WTC11 (cell line): ENCODE measurements around the gene RAD9B. TPM values are rescaled to one million over a fixed set of nuclear protein-coding genes. Genes with fewer than 3 reads are reported as not detected.

Experiments
- ARID4B ChIP-seq: sonication (generic); formaldehyde crosslinking; IDR thresholded peaks from 2 replicates; pipeline ENCODE4 v1.8.0; 2023; ENCODE audit warnings: missing genetic modification reagents, mild to moderate bottlenecking, borderline replicate concordance
- ATF2 ChIP-seq: sonication (generic); formaldehyde crosslinking; IDR thresholded peaks from 2 replicates; pipeline ENCODE4 v1.8.1; 2022; ENCODE audit warnings: low read depth, missing genetic modification reagents, borderline replicate concordance
- ATF3 ChIP-seq: sonication (generic); formaldehyde crosslinking; conservative IDR thresholded peaks from 2 replicates; pipeline ENCODE4 v1.8.1; 2022; ENCODE audit warnings: mild to moderate bottlenecking, missing genetic modification reagents
- CDX4 ChIP-seq: fragments of 250-450 bp; sonication (Bioruptor Pico); IDR thresholded peaks from 2 replicates; pipeline ENCODE4 v1.9.0; 2021; ENCODE audit warnings: moderate library complexity, mild to moderate bottlenecking, inconsistent platforms, borderline replicate concordance
- CREB1 ChIP-seq: sonication (generic); formaldehyde crosslinking; IDR thresholded peaks from 2 replicates; pipeline ENCODE4 v1.8.0; 2023; ENCODE audit warnings: mild to moderate bottlenecking, missing genetic modification reagents
- FOXJ3 ChIP-seq: sonication (generic); formaldehyde crosslinking; IDR thresholded peaks from 2 replicates; pipeline ENCODE4 v1.9.0; 2021; ENCODE audit warnings: missing genetic modification reagents, mild to moderate bottlenecking, borderline replicate concordance
- FOXK1 ChIP-seq: sonication (generic); formaldehyde crosslinking; IDR thresholded peaks from 2 replicates; pipeline ENCODE4 v1.8.0; 2022; ENCODE audit warnings: mild to moderate bottlenecking, moderate library complexity, missing genetic modification reagents
- GABPB1 ChIP-seq: sonication (generic); formaldehyde crosslinking; IDR thresholded peaks from 2 replicates; pipeline ENCODE4 v1.8.1; 2023; ENCODE audit warnings: mild to moderate bottlenecking, missing genetic modification reagents
- GTF2I ChIP-seq: fragments of 250-450 bp; sonication (Bioruptor Pico); conservative IDR thresholded peaks from 2 replicates; pipeline ENCODE4 v1.4.0; 2021; ENCODE audit warnings: mild to moderate bottlenecking
- IRF1 ChIP-seq: sonication (generic); formaldehyde crosslinking; IDR thresholded peaks from 2 replicates; pipeline ENCODE4 v1.8.0; 2023; ENCODE audit warnings: missing genetic modification reagents
- MYBL2 ChIP-seq: sonication (generic); formaldehyde crosslinking; IDR thresholded peaks from 2 replicates; pipeline ENCODE4 v1.8.1; 2023; ENCODE audit warnings: mild to moderate bottlenecking, moderate library complexity, missing genetic modification reagents
- NR1H2 ChIP-seq: sonication (generic); formaldehyde crosslinking; IDR thresholded peaks from 2 replicates; pipeline ENCODE4 v1.9.0; 2021; ENCODE audit warnings: mild to moderate bottlenecking, moderate library complexity, missing genetic modification reagents
- OVOL2 ChIP-seq: fragments of 250-450 bp; sonication (Bioruptor Pico); IDR thresholded peaks from 2 replicates; pipeline ENCODE4 v1.9.0; 2021; ENCODE audit warnings: mild to moderate bottlenecking, borderline replicate concordance
- RELA ChIP-seq: sonication (generic); formaldehyde crosslinking; IDR thresholded peaks from 2 replicates; pipeline ENCODE4 v1.8.1; 2022; ENCODE audit warnings: missing genetic modification reagents, mild to moderate bottlenecking, borderline replicate concordance
- RORB ChIP-seq: fragments of 250-450 bp; sonication (Bioruptor Pico); IDR thresholded peaks from 2 replicates; pipeline ENCODE4 v1.9.0; 2021; ENCODE audit warnings: mild to moderate bottlenecking
- SMAD3 ChIP-seq: sonication (generic); formaldehyde crosslinking; IDR thresholded peaks from 2 replicates; pipeline ENCODE4 v1.8.0; 2022; ENCODE audit warnings: missing genetic modification reagents, mild to moderate bottlenecking, borderline replicate concordance
- SMAD4 ChIP-seq: sonication (generic); formaldehyde crosslinking; IDR thresholded peaks from 2 replicates; pipeline ENCODE4 v1.8.0; 2022; ENCODE audit warnings: mild to moderate bottlenecking, missing genetic modification reagents
- USF2 ChIP-seq: sonication (generic); formaldehyde crosslinking; IDR thresholded peaks from 2 replicates; pipeline ENCODE4 v1.8.1; 2023; ENCODE audit warnings: mild to moderate bottlenecking, missing genetic modification reagents, moderate library complexity
- total RNA-seq: library from RNA; stranded (reverse); gene quantifications from 3 replicates; pipeline ENCODE4 v1.2.3, GENCODE V29; 2021
- TF ChIP-seq, protein P1 (sequence below): sonication (generic); formaldehyde crosslinking; IDR thresholded peaks from 2 replicates; pipeline ENCODE4 v1.8.0; 2023; ENCODE audit warnings: mild to moderate bottlenecking, missing genetic modification reagents
- TF ChIP-seq, protein P2 (sequence below): sonication (generic); formaldehyde crosslinking; IDR thresholded peaks from 2 replicates; pipeline ENCODE4 v1.8.1; 2023; ENCODE audit warnings: mild to moderate bottlenecking, missing genetic modification reagents, borderline replicate concordance
- TF ChIP-seq, protein P3 (sequence below): sonication (generic); formaldehyde crosslinking; IDR thresholded peaks from 2 replicates; pipeline ENCODE4 v1.8.1; 2022; ENCODE audit warnings: mild to moderate bottlenecking, moderate library complexity, missing genetic modification reagents

The RAD9B gene
- total RNA-seq, 1 experiment from 2014 or later = 0.09 TPM

- TF ChIP-seq SMAD4 (CRISPR knock-in tag) (peak; percentile 96), OVOL2 (CRISPR knock-in tag) (no peak), CDX4 (no peak), USF2 (peak; percentile 41; the same call in 1 of the 2 replicates), ATF3 (CRISPR knock-in tag) (peak; percentile 95), NR1H2 (CRISPR knock-in tag) (peak; percentile 98), CREB1 (CRISPR knock-in tag) (peak; percentile 100), GTF2I (CRISPR knock-in tag) (no peak), FOXK1 (peak; percentile 99), MYBL2 (peak; percentile 99), SMAD3 (peak; percentile 99), RELA (peak; percentile 100), ATF2 (CRISPR knock-in tag) (peak; percentile 99), RORB (CRISPR knock-in tag) (no peak), IRF1 (peak; percentile 100), GABPB1 (CRISPR knock-in tag) (peak; percentile 92), ARID4B (CRISPR knock-in tag) (peak; percentile 100), FOXJ3 (CRISPR knock-in tag) (peak; percentile 98)
- TF ChIP-seq, protein P1, sequence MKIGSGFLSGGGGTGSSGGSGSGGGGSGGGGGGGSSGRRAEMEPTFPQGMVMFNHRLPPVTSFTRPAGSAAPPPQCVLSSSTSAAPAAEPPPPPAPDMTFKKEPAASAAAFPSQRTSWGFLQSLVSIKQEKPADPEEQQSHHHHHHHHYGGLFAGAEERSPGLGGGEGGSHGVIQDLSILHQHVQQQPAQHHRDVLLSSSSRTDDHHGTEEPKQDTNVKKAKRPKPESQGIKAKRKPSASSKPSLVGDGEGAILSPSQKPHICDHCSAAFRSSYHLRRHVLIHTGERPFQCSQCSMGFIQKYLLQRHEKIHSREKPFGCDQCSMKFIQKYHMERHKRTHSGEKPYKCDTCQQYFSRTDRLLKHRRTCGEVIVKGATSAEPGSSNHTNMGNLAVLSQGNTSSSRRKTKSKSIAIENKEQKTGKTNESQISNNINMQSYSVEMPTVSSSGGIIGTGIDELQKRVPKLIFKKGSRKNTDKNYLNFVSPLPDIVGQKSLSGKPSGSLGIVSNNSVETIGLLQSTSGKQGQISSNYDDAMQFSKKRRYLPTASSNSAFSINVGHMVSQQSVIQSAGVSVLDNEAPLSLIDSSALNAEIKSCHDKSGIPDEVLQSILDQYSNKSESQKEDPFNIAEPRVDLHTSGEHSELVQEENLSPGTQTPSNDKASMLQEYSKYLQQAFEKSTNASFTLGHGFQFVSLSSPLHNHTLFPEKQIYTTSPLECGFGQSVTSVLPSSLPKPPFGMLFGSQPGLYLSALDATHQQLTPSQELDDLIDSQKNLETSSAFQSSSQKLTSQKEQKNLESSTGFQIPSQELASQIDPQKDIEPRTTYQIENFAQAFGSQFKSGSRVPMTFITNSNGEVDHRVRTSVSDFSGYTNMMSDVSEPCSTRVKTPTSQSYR = peak; percentile 100
- TF ChIP-seq, protein P2, sequence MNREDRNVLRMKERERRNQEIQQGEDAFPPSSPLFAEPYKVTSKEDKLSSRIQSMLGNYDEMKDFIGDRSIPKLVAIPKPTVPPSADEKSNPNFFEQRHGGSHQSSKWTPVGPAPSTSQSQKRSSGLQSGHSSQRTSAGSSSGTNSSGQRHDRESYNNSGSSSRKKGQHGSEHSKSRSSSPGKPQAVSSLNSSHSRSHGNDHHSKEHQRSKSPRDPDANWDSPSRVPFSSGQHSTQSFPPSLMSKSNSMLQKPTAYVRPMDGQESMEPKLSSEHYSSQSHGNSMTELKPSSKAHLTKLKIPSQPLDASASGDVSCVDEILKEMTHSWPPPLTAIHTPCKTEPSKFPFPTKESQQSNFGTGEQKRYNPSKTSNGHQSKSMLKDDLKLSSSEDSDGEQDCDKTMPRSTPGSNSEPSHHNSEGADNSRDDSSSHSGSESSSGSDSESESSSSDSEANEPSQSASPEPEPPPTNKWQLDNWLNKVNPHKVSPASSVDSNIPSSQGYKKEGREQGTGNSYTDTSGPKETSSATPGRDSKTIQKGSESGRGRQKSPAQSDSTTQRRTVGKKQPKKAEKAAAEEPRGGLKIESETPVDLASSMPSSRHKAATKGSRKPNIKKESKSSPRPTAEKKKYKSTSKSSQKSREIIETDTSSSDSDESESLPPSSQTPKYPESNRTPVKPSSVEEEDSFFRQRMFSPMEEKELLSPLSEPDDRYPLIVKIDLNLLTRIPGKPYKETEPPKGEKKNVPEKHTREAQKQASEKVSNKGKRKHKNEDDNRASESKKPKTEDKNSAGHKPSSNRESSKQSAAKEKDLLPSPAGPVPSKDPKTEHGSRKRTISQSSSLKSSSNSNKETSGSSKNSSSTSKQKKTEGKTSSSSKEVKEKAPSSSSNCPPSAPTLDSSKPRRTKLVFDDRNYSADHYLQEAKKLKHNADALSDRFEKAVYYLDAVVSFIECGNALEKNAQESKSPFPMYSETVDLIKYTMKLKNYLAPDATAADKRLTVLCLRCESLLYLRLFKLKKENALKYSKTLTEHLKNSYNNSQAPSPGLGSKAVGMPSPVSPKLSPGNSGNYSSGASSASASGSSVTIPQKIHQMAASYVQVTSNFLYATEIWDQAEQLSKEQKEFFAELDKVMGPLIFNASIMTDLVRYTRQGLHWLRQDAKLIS (CRISPR knock-in tag) = peak; percentile 100
- TF ChIP-seq, protein P3, sequence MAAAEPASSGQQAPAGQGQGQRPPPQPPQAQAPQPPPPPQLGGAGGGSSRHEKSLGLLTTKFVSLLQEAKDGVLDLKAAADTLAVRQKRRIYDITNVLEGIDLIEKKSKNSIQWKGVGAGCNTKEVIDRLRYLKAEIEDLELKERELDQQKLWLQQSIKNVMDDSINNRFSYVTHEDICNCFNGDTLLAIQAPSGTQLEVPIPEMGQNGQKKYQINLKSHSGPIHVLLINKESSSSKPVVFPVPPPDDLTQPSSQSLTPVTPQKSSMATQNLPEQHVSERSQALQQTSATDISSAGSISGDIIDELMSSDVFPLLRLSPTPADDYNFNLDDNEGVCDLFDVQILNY (CRISPR knock-in tag) = peak; percentile 100
Measured at GRCh38 chr12:110501752-110502738, at the start of gene RAD9B, which contains the start of gene VPS29 (continued).
